ENCODE measurements around the gene PFKFB1.
"Not testable (repeated sequence)": the region's sequence is repeated elsewhere in the genome, so short reads cannot be mapped to it uniquely, and the experiment has no call there.

Gene PFKFB1

DNA sequence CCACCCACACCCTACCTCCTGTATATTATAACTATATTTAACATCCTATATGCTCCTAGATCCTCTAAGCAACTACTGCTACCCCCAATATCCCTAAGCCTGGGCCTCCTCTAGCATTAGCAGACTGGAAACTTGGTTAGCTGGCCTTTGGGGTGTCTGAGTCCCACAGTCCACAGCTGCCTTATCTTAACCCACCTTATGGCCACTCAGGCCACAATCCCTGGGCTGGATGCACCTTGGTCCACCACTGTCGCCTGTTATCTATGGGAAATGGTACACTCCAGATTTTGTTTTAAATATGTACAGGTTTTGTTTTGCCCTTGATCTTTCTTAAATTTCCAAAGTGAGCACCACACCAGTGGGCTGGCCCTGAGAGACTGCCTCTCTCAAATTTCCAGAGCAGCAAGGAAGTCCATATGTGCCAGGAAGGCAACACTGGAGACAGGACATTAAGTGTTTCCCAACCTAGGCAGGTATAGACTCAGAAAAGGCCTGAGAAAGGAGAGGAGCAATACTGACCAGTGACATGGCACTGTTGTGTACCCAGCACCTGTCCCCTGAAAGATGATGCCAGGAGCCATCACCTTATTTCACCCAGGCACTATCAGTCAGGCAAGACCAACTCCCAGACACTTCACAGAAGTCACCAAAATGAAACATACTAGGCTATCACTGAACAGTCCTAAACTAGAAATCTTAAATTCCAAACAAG, 921 bp downstream of the PFKFB1 start:
- DNase-seq (ENCODE audit: low read depth): no peak

GRCh38 chrX:54991706-54992105, 2.3 kb downstream of the PFKFB1 start:
- no peak for DNase-seq (ENCODE audit: low read depth)

DNA sequence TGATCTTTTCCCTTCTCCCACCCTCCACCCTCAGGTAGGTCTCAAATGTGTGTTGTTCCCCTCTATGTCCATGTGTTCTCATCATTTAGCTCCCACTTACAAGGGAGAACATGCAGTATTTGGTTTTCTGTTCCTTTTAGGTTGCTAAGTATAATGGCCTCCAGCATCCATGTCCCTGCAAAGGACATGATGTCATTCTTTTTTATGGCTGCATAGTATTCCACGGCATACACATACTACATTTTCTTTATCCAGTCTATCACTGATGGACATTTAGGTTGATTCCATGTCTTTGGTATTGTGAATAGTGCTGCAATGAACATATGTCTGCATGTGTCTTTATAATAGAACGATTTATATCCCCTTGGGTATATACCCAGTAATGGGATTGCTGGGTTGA, 10.7 kb downstream of the PFKFB1 start:
- not testable (repeated sequence) for DNase-seq (ENCODE audit: low read depth)

GRCh38 chrX:54980334-54980733, 13.7 kb downstream of the PFKFB1 start:
- DNase-seq (ENCODE audit: low read depth): no peak

- no peak for DNase-seq (ENCODE audit: low read depth)
Observed at GRCh38 chrX:54979432-54979831, 14.6 kb downstream of the PFKFB1 start.

- no peak for DNase-seq (ENCODE audit: low read depth)
Observed at GRCh38 chrX:54978448-54978847, 15.5 kb downstream of the PFKFB1 start.

DNA sequence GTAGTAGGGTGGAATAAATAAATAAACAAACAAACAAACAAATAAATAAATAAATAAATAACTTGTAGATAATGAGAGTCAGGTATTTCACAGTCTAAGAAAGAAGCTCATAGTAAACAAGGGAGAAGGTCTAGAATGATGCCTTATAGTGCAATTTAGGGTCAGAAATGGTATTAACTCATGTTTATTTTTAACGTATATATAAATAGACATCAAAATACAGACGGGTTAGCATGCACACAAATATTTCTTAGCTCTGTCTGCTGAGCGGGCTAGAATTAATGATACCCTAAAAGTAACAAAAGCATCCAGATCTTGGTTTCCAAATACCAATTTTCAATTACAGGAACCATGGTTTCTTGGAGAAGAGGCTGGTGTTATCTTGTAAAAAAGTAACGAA, 16.6 kb downstream of the PFKFB1 start:
- DNase-seq (ENCODE audit: low read depth): no peak

- DNase-seq (ENCODE audit: low read depth): no peak
Observed at GRCh38 chrX:54964766-54965497, 29.1 kb downstream of the PFKFB1 start.

GRCh38 chrX:54961750-54962149, 32.2 kb downstream of the PFKFB1 start:
- no peak for DNase-seq (ENCODE audit: low read depth)

DNA sequence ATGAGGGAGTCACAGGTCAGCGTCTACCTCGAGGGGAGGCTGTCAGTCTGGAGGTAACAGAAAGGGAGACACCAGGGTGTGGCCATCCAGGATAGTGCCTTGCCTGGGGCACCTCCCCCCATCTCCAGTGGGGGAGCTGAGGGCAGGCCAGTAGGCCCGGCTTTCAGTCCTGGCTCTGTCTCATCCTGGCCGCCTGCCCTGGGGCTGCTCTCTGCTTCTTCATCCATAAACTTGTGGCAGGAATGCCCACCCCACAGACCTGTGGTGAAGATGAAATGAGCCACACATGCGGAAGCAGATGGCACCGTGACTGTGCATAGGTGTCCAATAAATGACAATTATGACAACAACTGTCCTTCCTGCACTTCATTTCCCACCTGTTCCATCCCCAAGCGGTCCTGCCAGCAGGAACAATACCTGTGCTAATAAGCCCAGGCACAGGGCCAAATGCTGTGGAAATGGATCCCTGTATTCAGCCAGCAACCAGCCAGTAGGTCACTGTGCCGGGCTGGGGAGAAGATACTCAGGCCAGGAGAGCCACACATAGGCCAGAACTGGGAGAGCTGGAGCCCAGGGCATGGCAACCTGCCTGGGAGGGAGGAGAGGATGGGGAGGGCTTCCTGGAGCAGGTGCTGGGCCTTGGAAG, 43.1 kb downstream of the PFKFB1 start:
- DNase-seq (ENCODE audit: low read depth): no peak

GRCh38 chrX:54945224-54945623, 48.8 kb downstream of the PFKFB1 start:
- no peak for DNase-seq (ENCODE audit: low read depth)

DNA sequence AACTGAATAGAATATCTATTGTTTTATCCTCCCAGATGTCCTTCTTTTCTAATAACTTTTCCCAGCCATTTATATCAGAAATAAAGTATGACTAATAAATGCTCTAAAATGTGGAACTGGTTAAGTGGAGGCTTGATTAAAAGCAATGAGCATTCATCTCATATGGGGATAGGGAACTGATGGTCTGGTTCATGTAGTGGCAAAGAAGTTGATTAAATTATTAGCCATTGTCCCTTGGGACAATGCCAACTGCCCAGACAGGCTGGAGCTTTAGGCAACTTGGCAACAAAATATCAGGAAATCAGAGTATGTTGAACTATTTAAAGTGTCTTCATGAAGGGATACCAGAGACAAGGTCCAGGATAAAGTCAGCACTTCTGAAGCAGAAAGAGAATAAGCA, 49.2 kb downstream of the PFKFB1 start:
- no peak for DNase-seq (ENCODE audit: low read depth)

- DNase-seq (ENCODE audit: low read depth): no peak
Observed at GRCh38 chrX:54937416-54937815, 56.6 kb downstream of the PFKFB1 start.

DNA sequence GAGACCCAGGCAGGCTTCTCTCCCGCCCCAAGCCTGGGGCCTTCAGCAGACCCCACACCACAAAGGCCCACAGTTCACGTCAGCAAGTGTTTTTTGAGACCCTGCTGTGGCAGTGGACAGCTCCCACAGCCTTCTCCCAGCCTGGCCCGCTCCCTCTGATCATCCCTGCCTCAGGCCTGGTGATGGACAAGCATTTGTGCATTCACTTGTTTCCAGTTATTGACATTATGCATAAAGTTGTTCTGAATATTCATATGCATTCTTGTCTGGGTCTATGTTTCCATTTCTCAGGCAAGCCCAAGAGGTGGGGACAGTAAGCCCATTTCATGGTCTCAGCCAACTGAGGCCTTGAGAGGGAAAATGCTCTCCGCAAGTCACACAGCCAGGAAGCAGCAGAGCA, 58.7 kb downstream of the PFKFB1 start:
- no peak for DNase-seq (ENCODE audit: low read depth)

DNA sequence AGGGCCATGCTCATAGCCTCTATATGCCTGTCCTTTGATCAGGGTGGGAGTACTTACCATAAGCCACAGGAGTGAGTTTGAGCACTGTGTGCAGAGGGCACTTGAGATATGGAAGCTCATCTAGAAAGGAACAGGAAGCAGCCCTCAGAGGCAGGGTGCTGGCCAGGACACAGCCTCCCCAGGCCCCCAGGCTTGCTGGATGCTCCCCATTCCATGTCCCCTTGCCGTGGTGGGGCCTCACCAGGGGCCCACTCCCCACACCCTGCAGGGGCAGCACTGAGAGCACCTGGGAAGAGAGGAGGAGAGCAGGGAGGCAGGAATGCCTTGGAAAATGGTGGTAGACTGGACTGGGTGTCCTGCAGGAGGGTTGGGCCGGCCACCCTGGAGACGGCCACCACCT, 59.1 kb downstream of the PFKFB1 start:
- DNase-seq (ENCODE audit: low read depth): no peak

DNA sequence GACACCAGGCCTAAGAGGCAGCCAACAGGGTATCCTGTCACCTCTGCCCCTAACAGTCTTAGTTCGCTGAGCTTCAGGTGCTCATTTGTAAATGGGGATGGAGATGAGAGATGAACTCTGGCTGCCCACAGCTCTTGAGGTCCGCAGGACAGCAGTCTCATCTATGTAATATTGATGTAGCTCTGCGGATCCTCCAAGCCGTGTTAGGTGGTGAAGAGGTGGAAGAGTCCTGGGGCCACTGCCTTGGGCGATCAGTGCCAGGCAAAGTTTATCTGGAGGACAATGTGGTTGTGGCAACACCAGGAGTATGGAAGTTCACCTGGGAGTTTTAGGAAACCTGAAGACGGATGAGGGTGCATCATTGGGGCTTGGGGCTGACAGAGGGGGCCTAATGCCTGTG, 59.9 kb downstream of the PFKFB1 start:
- DNase-seq (ENCODE audit: low read depth): no peak

DNA sequence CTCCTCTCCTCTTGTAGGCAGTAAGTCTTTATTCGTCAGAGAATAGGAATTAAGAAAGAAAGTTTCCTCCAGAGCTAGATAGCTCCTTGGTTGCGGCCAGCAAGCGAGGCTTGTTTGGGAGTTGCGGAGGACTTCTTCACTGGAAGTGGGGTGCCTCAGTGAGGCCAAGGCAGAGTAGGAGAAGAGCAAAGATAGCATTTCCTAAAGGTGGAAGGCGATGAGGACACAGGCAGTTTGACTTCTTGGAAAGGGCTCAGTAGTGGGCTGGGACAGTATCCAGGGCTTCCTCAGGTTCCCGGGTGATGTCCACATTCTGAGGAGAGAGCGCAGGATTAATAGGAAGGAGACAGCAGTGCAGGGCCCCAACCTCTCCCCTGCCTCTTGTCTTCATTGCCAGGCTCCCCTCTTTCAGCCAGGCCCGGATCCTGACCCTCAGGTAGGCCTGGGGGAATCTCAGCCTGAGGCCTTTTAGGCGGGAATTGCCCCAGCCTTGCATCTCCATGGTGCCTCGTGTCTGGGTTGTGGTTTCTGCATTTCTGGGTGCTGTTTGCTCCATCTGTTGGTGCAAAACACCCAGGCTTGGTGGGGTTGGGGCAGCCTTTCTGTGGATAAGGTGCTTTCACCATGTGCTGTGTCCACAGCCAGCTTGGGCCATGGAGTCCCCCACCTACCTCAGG, 60.7 kb downstream of the PFKFB1 start:
- no peak for DNase-seq (ENCODE audit: low read depth)

DNA sequence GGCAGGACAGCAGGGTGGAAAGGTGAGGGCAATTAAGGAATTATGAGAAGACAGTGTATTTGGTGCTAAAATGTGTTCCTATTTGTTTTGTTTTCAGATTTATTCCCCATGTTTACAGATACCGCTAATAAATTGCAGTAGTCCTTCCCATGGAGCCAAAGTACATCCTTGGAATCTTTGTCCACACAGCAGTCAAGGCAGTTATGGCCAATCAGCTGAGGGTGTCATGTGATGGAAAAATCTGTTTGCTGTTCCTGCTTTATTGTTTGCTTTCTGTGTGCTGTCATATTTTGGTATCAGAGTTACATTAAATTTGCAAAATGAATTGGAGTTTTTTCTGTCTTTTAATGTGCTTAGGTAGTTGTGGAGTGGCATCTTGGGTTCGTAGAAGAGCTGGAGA, 62.9 kb downstream of the PFKFB1 start:
- DNase-seq (ENCODE audit: low read depth): no peak

- no peak for DNase-seq (ENCODE audit: low read depth)
Observed at GRCh38 chrX:54930291-54931049, 63.5 kb downstream of the PFKFB1 start.

DNA sequence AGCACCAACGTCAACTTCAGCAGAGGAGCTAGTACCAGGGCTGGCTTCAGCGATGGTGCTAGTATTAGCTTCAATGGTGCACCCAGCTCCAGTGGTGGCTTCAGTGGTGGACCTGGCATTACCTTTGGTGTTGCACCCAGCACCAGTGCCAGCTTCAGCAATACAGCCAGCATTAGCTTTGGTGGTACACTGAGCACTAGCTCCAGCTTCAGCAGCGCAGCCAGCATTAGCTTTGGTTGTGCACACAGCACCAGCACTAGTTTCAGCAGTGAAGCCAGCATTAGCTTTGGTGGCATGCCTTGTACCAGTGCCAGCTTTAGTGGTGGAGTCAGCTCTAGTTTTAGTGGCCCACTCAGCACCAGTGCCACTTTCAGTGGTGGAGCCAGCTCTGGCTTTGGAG, 65.1 kb downstream of the PFKFB1 start:
- no peak for DNase-seq (ENCODE audit: low read depth)

DNA sequence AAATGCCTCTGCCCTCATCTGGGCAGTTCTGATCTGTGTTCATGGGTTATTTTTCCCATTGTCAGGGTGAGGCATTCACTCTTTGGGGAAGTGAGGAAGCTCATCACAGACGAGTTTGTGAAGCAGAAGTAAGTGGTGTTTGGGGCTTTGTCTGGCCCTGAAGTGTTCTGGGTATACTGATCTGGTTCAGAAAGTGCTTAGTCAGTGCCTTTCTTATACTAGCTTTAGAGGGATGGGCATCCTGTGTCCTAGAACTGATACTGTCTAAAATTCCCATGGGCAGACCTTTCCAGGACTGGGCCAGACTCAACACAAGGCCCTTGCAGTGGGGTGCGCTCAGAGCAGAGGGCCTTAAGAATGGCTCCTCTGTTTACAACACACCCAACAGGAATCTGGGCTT, 67.0 kb downstream of the PFKFB1 start:
- DNase-seq (ENCODE audit: low read depth): no peak

- no peak for DNase-seq (ENCODE audit: low read depth)
Observed at GRCh38 chrX:54923376-54923775, 70.6 kb downstream of the PFKFB1 start.

Measured in stimulated activated CD8-positive, alpha-beta memory T cell treated with anti-CD3 and anti-CD28 coated beads, Interleukin-12 subunit alpha, Interleukin-12 subunit beta, amount 100 ng/mL, for 4 hours (primary cell).